Measurements from ENCODE around the gene SLC38A6. TPM values are rescaled to one million over a fixed set of nuclear protein-coding genes. Genes with fewer than 3 reads are reported as not detected.
A peak's percentile ranks its signal among the peaks of the same experiment; 100 is the strongest.

SLC38A6 gene
- total and polyA plus RNA-seq, 9 of the 15 experiments (the other 6 are each of a cell fraction or from before 2014, with no cell fraction given) = 9.8 to 40.3 (median 17.6) TPM

DNA sequence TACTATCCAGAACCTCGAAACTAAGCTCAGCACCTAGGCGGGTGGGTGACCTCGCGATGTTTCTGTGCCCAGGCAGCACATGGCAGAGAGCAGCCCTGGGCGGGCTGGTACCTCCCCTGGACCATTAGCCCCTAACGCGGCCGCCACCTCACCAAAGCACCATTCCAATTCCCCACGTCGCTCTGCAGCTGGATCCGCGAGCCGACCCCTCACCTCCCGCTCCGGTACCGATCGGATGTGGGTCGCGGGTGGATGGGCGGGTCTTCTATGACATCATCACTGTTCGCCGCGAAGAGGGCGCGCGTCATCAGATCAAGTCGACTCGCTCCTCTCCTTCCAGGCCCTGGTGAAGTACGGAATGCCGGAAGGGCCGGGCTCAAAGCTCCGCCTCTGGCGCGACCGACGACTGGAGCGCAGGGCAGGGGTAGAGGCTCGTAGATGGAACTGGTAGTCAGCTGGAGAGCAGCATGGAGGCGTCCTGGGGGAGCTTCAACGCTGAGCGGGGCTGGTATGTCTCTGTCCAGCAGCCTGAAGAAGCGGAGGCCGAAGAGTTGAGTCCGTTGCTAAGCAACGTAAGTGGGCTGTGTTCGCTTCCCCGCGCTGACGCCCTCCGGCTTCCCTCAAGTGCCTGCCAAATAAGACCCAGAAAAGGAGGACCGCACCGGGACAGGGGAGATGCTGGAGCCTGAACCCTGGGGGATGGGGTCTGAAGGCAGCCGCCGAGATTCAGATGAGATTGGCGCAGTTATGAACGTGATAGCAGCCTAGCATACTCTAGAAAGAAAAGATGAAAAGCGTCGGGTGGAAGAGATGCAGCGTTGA is at the start of gene SLC38A6, which contains the start of gene TRMT5 (continued):
- TF ChIP-seq HNRNPK (IDR thresholded peaks at IDR 0.05; ENCODE audit: low read depth, low read length, poor library complexity, severe bottlenecking) (no peak), EP300 (IDR thresholded peaks at IDR 0.05; ENCODE audit: low read length) (peak; percentile 10; the same call in 1 of the 2 replicates), L3MBTL2 (IDR thresholded peaks at IDR 0.05) (peak; percentile 69; the same call in 1 of the 2 replicates), KLF13 (tag; IDR thresholded peaks at IDR 0.05; ENCODE audit: borderline replicate concordance, low read depth) (peak; percentile 45; the same call in 1 of the 2 replicates), CTBP1 (IDR thresholded peaks at IDR 0.05; ENCODE audit: borderline replicate concordance) (peak; percentile 73), RBM17 (IDR thresholded peaks at IDR 0.05; ENCODE audit: borderline replicate concordance, low read depth, low read length) (no peak), ZNF740 (CRISPR knock-in tag; IDR thresholded peaks at IDR 0.05) (no peak), ZNF740 (tag; IDR thresholded peaks at IDR 0.05) (no peak), TAF1 (IDR thresholded peaks at IDR 0.05; ENCODE audit: control insufficient read depth, extremely low read depth, insufficient read depth, low read length, severe bottlenecking) (peak; percentile 58), CSDE1 (IDR thresholded peaks at IDR 0.05) (peak in 1 of 2 experiments; percentile 72; a peak in 2 of 4 replicates), HNRNPLL (IDR thresholded peaks at IDR 0.05; ENCODE audit: low read depth, low read length, poor library complexity, severe bottlenecking) (peak; percentile 95), ZKSCAN1 (IDR thresholded peaks at IDR 0.05; ENCODE audit: low read depth, low read length) (0 out of 2 replicates have a peak, but pooled peaks have one; percentile 24), TBL1XR1 (IDR thresholded peaks at IDR 0.05; ENCODE audit: low read length in 2 of 2) (peak; percentile 32 to 74; a peak in 2 of 4 replicates), SP1 (CRISPR knock-in tag; IDR thresholded peaks at IDR 0.05) (peak; percentile 88), JUN (IDR thresholded peaks at IDR 0.05; ENCODE audit: borderline replicate concordance, low read depth, low read length) (peak; percentile 20; the same call in 1 of the 2 replicates), JUN (CRISPR knock-in tag; IDR thresholded peaks at IDR 0.05; ENCODE audit: borderline replicate concordance) (no peak), FOXP1 (CRISPR knock-in tag; IDR thresholded peaks at IDR 0.05) (0 out of 2 replicates have a peak, but pooled peaks have one; percentile 35), NR2C1 (IDR thresholded peaks at IDR 0.05) (no peak; the same call in 1 of the 2 replicates), NR2C1 (tag; IDR thresholded peaks at IDR 0.05) (0 out of 2 replicates have a peak, but pooled peaks have one; percentile 45), KDM4B (IDR thresholded peaks at IDR 0.05; ENCODE audit: borderline replicate concordance in 2 of 2, low read depth in 1 of 2) (no peak; a peak in 1 of 4 replicates), MCM2 (IDR thresholded peaks at IDR 0.05; ENCODE audit: low read depth) (no peak), SAP30 (IDR thresholded peaks at IDR 0.05; ENCODE audit: borderline replicate concordance, insufficient read depth, low read depth, low read length, poor library complexity, severe bottlenecking) (peak; percentile 69), JUNB (CRISPR knock-in tag; conservative IDR thresholded peaks at IDR 0.05) (peak; percentile 93)
- TF ChIP-seq, protein P1, sequence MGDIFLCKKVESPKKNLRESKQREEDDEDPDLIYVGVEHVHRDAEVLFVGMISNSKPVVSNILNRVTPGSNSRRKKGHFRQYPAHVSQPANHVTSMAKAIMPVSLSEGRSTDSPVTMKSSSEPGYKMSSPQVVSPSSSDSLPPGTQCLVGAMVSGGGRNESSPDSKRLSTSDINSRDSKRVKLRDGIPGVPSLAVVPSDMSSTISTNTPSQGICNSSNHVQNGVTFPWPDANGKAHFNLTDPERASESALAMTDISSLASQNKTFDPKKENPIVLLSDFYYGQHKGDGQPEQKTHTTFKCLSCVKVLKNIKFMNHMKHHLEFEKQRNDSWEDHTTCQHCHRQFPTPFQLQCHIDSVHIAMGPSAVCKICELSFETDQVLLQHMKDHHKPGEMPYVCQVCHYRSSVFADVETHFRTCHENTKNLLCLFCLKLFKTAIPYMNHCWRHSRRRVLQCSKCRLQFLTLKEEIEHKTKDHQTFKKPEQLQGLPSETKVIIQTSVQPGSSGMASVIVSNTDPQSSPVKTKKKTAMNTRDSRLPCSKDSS (IDR thresholded peaks at IDR 0.05; ENCODE audit: low read depth, partially characterized antibody) = no peak

All from K562 (cell line).